Activated CD8-positive, alpha-beta memory T cell treated with anti-CD3 and anti-CD28 coated beads, Interleukin-2, amount 50 U/mL, for 4 hours (primary cell): Measurements from ENCODE around the gene ATP2C1.
"Not testable (repeated sequence)": the region's sequence is repeated elsewhere in the genome, so short reads cannot be mapped to it uniquely, and the experiment has no call there.

Experiments
- DNase-seq: peaks from one replicate; pipeline ENCODE4 v3.0.0-alpha.2; 2020

The ATP2C1 gene

GRCh38 chr3:130991126-130991525 lies 97.2 kb downstream of the ATP2C1 start:
- DNase-seq = no peak

GRCh38 chr3:130992344-130992743 lies 98.5 kb downstream of the ATP2C1 start:
- DNase-seq = no peak

GRCh38 chr3:130997289-130997688 lies 103.4 kb downstream of the ATP2C1 start:
- no peak for DNase-seq

- DNase-seq = no peak
Measured at GRCh38 chr3:131001071-131001470, 107.2 kb downstream of the ATP2C1 start.

GRCh38 chr3:131004603-131005002 lies 110.7 kb downstream of the ATP2C1 start:
- DNase-seq = no peak

- DNase-seq = no peak
Measured at GRCh38 chr3:131007256-131007655, 113.4 kb downstream of the ATP2C1 start.

GRCh38 chr3:131007782-131008181 lies 113.9 kb downstream of the ATP2C1 start:
- DNase-seq = no peak

- no peak for DNase-seq
Measured at GRCh38 chr3:131008326-131008725, 114.4 kb downstream of the ATP2C1 start.

- no peak for DNase-seq
Measured at GRCh38 chr3:131009698-131010097, 115.8 kb downstream of the ATP2C1 start.

GRCh38 chr3:131018970-131019369 lies 125.1 kb downstream of the ATP2C1 start:
- DNase-seq = no peak

GRCh38 chr3:131020122-131020693 lies 126.3 kb downstream of the ATP2C1 start:
- DNase-seq = no peak

GRCh38 chr3:131025539-131025938 lies 131.7 kb downstream of the ATP2C1 start:
- no peak for DNase-seq

- DNase-seq = peak; percentile 90
Measured at GRCh38 chr3:131026321-131027151, 132.7 kb downstream of the ATP2C1 start, which contains the start of the genes ASTE1 and NEK11. Gene ASTE1 (minus strand): TSS chr3:131026825. CDS start chr3:131025306, 1,519 bp downstream. Gene NEK11 (plus strand): TSS chr3:131026877. CDS start chr3:131029709, 2,832 bp downstream.

- DNase-seq = no peak
Measured at GRCh38 chr3:131028844-131029243, 135.0 kb downstream of the ATP2C1 start.

- no peak for DNase-seq
Measured at GRCh38 chr3:131031660-131032059, 137.8 kb downstream of the ATP2C1 start.

- no peak for DNase-seq
Measured at GRCh38 chr3:131033480-131034080, 139.7 kb downstream of the ATP2C1 start.

- no peak for DNase-seq
Measured at GRCh38 chr3:131036200-131036816, 142.4 kb downstream of the ATP2C1 start.

- DNase-seq = no peak
Measured at GRCh38 chr3:131036986-131037385, 143.1 kb downstream of the ATP2C1 start.

- DNase-seq = no peak
Measured at GRCh38 chr3:131038326-131038725, 144.4 kb downstream of the ATP2C1 start.

GRCh38 chr3:131042271-131042985 lies 148.5 kb downstream of the ATP2C1 start:
- not testable (repeated sequence) for DNase-seq

- no peak for DNase-seq
Measured at GRCh38 chr3:131047582-131047981, 153.7 kb downstream of the ATP2C1 start.

GRCh38 chr3:131048030-131048429 lies 154.1 kb downstream of the ATP2C1 start:
- DNase-seq = no peak

- DNase-seq = no peak
Measured at GRCh38 chr3:131050001-131050400, 156.1 kb downstream of the ATP2C1 start.
